SK-N-SH (cell line): Measurements from ENCODE around the gene PHYKPL.

ENCODE experiments used
- CTCF ChIP-seq: fragments of 200-600 bp; sonication (generic); IDR thresholded peaks from 2 replicates; pipeline ENCODE4 v1.6.1; 2017; ENCODE audit warnings: antibody characterized with exemption, mild to moderate bottlenecking, moderate library complexity
- ELF1 ChIP-seq: IDR thresholded peaks from 2 replicates; pipeline ENCODE4 v1.4.0; 2012
- NFIC ChIP-seq: IDR thresholded peaks from 2 replicates; pipeline ENCODE4 v1.4.0; 2012; ENCODE audit warnings: borderline replicate concordance
- RAD21 ChIP-seq: IDR thresholded peaks from 2 replicates; pipeline ENCODE4 v1.6.1; 2012; ENCODE audit warnings: mild to moderate bottlenecking, low read length
- RCOR1 ChIP-seq: fragments of 150-350 bp; IDR thresholded peaks from 2 replicates; pipeline ENCODE4 v1.6.1; 2017; ENCODE audit warnings: antibody characterized with exemption, low read length
- REST ChIP-seq: IDR thresholded peaks from 2 replicates; pipeline ENCODE4 v1.6.1; 2012; ENCODE audit warnings: mild to moderate bottlenecking, low read depth, low read length, moderate library complexity
- TAF1 ChIP-seq: IDR thresholded peaks from 2 replicates; pipeline ENCODE4 v1.6.1; 2012; ENCODE audit warnings: low read depth, mild to moderate bottlenecking, low read length, moderate library complexity, borderline replicate concordance
- YY1 ChIP-seq: IDR thresholded peaks from 2 replicates; pipeline ENCODE4 v1.4.0; 2012; ENCODE audit warnings: low read depth, mild to moderate bottlenecking
- TF ChIP-seq, protein P1 (sequence below): IDR thresholded peaks from 2 replicates; pipeline ENCODE4 v1.4.0; 2012; ENCODE audit warnings: low read depth
- TF ChIP-seq, protein P2 (sequence below): fragments of 150-350 bp; IDR thresholded peaks from 2 replicates; pipeline ENCODE4 v1.6.1; 2017; ENCODE audit warnings: antibody characterized with exemption, low read length, low read depth, borderline replicate concordance
- TF ChIP-seq, protein P3 (sequence below): IDR thresholded peaks from 2 replicates; pipeline ENCODE4; 2012
- TF ChIP-seq, protein P4 (sequence below): IDR thresholded peaks from 2 replicates; pipeline ENCODE4 v1.4.0; 2012; ENCODE audit warnings: low read depth, borderline replicate concordance

- TF ChIP-seq RAD21 (no peak), RCOR1 (no peak), NFIC (no peak), CTCF (no peak), YY1 (no peak), REST (no peak), ELF1 (no peak), TAF1 (no peak)
- TF ChIP-seq, protein P1, sequence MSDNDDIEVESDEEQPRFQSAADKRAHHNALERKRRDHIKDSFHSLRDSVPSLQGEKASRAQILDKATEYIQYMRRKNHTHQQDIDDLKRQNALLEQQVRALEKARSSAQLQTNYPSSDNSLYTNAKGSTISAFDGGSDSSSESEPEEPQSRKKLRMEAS, result no peak
- TF ChIP-seq, protein P2, sequence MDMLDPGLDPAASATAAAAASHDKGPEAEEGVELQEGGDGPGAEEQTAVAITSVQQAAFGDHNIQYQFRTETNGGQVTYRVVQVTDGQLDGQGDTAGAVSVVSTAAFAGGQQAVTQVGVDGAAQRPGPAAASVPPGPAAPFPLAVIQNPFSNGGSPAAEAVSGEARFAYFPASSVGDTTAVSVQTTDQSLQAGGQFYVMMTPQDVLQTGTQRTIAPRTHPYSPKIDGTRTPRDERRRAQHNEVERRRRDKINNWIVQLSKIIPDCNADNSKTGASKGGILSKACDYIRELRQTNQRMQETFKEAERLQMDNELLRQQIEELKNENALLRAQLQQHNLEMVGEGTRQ, result no peak
- TF ChIP-seq, protein P3, sequence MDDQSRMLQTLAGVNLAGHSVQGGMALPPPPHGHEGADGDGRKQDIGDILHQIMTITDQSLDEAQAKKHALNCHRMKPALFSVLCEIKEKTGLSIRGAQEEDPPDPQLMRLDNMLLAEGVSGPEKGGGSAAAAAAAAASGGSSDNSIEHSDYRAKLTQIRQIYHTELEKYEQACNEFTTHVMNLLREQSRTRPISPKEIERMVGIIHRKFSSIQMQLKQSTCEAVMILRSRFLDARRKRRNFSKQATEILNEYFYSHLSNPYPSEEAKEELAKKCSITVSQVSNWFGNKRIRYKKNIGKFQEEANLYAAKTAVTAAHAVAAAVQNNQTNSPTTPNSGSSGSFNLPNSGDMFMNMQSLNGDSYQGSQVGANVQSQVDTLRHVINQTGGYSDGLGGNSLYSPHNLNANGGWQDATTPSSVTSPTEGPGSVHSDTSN, result no peak
- TF ChIP-seq, protein P4, sequence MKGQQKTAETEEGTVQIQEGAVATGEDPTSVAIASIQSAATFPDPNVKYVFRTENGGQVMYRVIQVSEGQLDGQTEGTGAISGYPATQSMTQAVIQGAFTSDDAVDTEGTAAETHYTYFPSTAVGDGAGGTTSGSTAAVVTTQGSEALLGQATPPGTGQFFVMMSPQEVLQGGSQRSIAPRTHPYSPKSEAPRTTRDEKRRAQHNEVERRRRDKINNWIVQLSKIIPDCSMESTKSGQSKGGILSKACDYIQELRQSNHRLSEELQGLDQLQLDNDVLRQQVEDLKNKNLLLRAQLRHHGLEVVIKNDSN, result no peak
Measured at GRCh38 chr5:178216088-178216534, 16.5 kb downstream of the PHYKPL start.
